MCF 10A (cell line): Measurements from ENCODE around the gene MST1R. TPM values are rescaled to one million over a fixed set of nuclear protein-coding genes. Genes with fewer than 3 reads are reported as not detected.
A peak's percentile ranks its signal among the peaks of the same experiment; 100 is the strongest.

Experiments
- BruUV-seq: library from RNA; stranded (reverse); fragments of 400-500 nt; replicated peaks from 2 replicates; lab custom pipeline; 2021; lab: Mats Ljungman, UMichigan
- CTCF ChIA-PET: fragments of 300-600 bp; sonication (Branson Sonifier 250); formaldehyde crosslinking; extraction: SDS; loops from one replicate; lab custom pipeline; 2021; ENCODE audit warnings: antibody characterized with exemption, inconsistent platforms; lab: Yijun Ruan, JAX
- POLR2A ChIA-PET: fragments of 300-600, 350-650 bp; sonication (Branson Sonifier 250); formaldehyde crosslinking; extraction: SDS; loops from one replicate; lab custom pipeline; 2020; ENCODE audit warnings: antibody characterized with exemption, inconsistent platforms; lab: Yijun Ruan, JAX
- DNase-seq: peaks from one replicate; pipeline ENCODE4 v3.0.0-alpha.2; 2018; ENCODE audit not compliant: unreplicated experiment
- H3K27ac Mint-ChIP-seq: one replicate; pipeline ENCODE4 v1.8.0; 2022; ENCODE audit warnings: mild to moderate bottlenecking, low read depth, mixed read lengths; ENCODE audit not compliant: unreplicated experiment
- H3K27me3 Mint-ChIP-seq: one replicate; pipeline ENCODE4 v1.8.0; 2022; ENCODE audit warnings: mixed read lengths; ENCODE audit not compliant: insufficient read depth, unreplicated experiment
- H3K36me3 Mint-ChIP-seq: one replicate; pipeline ENCODE4 v1.8.0; 2022; ENCODE audit warnings: mild to moderate bottlenecking, moderate library complexity, mixed read lengths; ENCODE audit not compliant: insufficient read depth, unreplicated experiment
- H3K4me1 Mint-ChIP-seq: one replicate; pipeline ENCODE4 v1.8.0; 2022; ENCODE audit warnings: mixed read lengths; ENCODE audit not compliant: insufficient read depth, unreplicated experiment
- H3K4me3 Mint-ChIP-seq: one replicate; pipeline ENCODE4 v1.8.0; 2022; ENCODE audit warnings: mild to moderate bottlenecking, moderate library complexity, mixed read lengths; ENCODE audit not compliant: unreplicated experiment
- H3K9me3 Mint-ChIP-seq: one replicate; pipeline ENCODE4 v1.8.0; 2022; ENCODE audit warnings: mixed read lengths; ENCODE audit not compliant: unreplicated experiment
- intact Hi-C: fragments of 100-400 bp; cut with micrococcal nuclease; formaldehyde crosslinking; loops from 2 replicates; pipeline ENCODE4 v1.14.1; 2022
- total RNA-seq: library from RNA; stranded (reverse); gene quantifications from 2 replicates; pipeline ENCODE4 v1.2.3, GENCODE V29; 2022
- TF ChIP-seq, protein P1 (sequence below): fragments of 200-600 bp; IDR thresholded peaks from one replicate; pipeline ENCODE4 v1.8.0; 2022; ENCODE audit warnings: antibody characterized with exemption, mild to moderate bottlenecking; ENCODE audit not compliant: unreplicated experiment

The MST1R gene
- total RNA-seq, 1 experiment from 2014 or later = 103 TPM

DNA sequence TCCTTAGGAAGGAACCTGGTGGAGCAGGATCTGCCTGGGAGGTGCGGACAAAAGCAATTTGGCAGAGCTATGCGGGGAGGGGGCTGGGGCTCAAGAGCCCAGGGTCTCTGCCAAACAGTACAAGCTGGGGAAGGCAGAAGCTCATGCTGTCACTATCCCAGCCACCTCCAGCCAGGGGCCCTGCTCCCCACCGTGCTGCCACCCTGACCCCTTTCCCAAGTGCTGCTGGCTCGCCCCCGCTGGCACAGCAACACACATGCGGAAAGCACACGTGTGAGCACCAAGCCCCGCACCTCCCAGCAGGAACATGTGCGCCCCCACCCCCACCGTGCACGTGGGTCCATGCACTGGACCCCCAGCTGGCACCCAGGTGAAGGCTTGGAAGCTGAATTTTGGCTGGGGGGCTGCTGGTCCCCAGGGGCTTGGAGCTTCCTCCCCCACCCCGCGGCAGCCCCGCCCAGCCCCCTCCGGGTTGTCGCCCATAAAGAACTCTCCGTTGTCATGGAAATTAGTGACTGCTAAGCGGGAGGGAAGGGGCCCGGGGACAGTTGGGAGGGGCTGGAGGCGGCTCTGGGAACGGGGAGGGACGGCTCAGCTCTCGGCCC is 34.7 kb downstream of the MST1R start:
- Mint-ChIP-seq H3K4me3 (no peak overlapping the region), H3K9me3 (no peaks in the 10 kb centered on the region), H3K27me3 (peaks cover 6% of the 10 kb centered on the region), H3K27ac (no peak overlapping the region), H3K4me1 (no peaks in the 10 kb centered on the region), H3K36me3 (no peaks in the 10 kb centered on the region)
- ChIA-PET POLR2A (no interaction called here), CTCF (interaction anchor here (0.7 to 2.1 kb wide), 2 partner anchors 11 to 30 kb away, joined by 3 to 5 read pairs; no protein-coding TSS in a partner anchor)
- intact Hi-C loops = no loop called here
- DNase-seq = no peak
- TF ChIP-seq, protein P1, sequence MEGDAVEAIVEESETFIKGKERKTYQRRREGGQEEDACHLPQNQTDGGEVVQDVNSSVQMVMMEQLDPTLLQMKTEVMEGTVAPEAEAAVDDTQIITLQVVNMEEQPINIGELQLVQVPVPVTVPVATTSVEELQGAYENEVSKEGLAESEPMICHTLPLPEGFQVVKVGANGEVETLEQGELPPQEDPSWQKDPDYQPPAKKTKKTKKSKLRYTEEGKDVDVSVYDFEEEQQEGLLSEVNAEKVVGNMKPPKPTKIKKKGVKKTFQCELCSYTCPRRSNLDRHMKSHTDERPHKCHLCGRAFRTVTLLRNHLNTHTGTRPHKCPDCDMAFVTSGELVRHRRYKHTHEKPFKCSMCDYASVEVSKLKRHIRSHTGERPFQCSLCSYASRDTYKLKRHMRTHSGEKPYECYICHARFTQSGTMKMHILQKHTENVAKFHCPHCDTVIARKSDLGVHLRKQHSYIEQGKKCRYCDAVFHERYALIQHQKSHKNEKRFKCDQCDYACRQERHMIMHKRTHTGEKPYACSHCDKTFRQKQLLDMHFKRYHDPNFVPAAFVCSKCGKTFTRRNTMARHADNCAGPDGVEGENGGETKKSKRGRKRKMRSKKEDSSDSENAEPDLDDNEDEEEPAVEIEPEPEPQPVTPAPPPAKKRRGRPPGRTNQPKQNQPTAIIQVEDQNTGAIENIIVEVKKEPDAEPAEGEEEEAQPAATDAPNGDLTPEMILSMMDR = no peak
- BruUV-seq = no TSS peak

DNA sequence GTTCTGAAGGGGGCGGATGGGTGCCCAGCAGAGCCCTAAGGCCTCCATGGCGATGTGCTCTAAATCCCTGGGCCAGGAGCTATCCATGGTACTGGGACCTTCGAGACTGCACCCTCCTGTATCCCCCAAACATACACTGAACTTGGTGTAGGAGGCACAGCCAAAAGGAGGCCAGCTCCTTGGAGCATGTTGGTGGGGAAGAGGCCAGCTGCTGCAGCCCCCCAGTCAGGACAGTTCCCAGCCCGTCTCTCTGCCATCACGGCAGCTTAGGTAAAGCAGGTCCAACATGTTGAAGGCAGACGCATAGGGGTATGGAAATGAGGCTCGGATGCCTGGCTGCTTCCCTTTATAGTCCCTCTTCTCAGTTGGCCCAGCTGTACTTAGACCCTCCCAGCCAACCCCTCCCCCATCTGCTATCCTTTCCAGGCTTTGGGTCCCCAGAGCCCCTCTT is 35.8 kb downstream of the MST1R start:
- no peaks in the 10 kb centered on the region for H3K36me3 Mint-ChIP-seq

DNA sequence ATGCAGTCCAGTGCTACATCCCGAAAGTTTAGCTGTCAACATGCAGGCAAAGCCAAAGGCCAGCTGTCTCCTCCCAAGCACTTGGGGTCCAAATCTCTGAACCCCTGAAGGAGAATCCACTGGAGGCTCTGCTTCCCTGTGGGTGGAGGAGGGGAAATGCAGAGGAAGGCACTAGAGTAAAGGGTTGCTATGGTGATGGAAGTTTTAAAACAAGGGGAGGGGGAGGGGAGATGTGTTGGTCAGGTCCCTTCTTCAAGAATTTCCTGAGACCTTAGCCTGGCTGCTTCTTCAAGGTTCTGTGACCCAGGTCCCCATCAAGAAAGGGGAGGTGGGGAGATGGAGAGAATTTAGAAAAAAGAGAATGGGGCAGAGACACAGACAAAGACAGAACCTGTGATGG is 36.3 kb downstream of the MST1R start:
- no peaks in the 10 kb centered on the region for H3K36me3 Mint-ChIP-seq
- CTCF ChIA-PET = interaction anchor here (0.6 to 1.5 kb wide), 3 partner anchors 20 to 39 kb away, joined by 3 to 7 read pairs (median 3); no protein-coding TSS in a partner anchor
- no TSS peak for BruUV-seq
- no peaks in the 10 kb centered on the region for H3K9me3 Mint-ChIP-seq
- POLR2A ChIA-PET = interaction anchor here (0.6 to 2.0 kb wide), 3 partner anchors 33 to 72 kb away, joined by 3 to 4 read pairs (median 4); partner anchors contain the start of gene INKA1
- DNase-seq = no peak
- H3K4me3 Mint-ChIP-seq = no peak overlapping the region
- H3K27ac Mint-ChIP-seq = no peak overlapping the region
- H3K27me3 Mint-ChIP-seq = peaks cover 21% of the 10 kb centered on the region
- TF ChIP-seq, protein P1 = no peak
- intact Hi-C loops = no loop called here
- no peaks in the 10 kb centered on the region for H3K4me1 Mint-ChIP-seq

More for the DNA sequence above, 35.8 kb downstream of the MST1R start:
- Mint-ChIP-seq H3K9me3 (no peaks in the 10 kb centered on the region), H3K27ac (no peak overlapping the region), H3K4me3 (no peak overlapping the region), H3K27me3 (peaks cover 16% of the 10 kb centered on the region), H3K4me1 (no peaks in the 10 kb centered on the region)
- CTCF ChIA-PET = interaction anchor here (0.6 to 2.1 kb wide), 3 partner anchors 21 to 35 kb away, joined by 3 to 5 read pairs (median 4); no protein-coding TSS in a partner anchor
- BruUV-seq = no TSS peak
- TF ChIP-seq, protein P1 = no peak
- intact Hi-C loops = no loop called here
- POLR2A ChIA-PET = interaction anchor here (2.0 kb wide), 1 partner anchor 64 kb away, joined by 4 read pairs; the partner anchor contains the start of gene INKA1
- DNase-seq = peak; percentile 40

DNA sequence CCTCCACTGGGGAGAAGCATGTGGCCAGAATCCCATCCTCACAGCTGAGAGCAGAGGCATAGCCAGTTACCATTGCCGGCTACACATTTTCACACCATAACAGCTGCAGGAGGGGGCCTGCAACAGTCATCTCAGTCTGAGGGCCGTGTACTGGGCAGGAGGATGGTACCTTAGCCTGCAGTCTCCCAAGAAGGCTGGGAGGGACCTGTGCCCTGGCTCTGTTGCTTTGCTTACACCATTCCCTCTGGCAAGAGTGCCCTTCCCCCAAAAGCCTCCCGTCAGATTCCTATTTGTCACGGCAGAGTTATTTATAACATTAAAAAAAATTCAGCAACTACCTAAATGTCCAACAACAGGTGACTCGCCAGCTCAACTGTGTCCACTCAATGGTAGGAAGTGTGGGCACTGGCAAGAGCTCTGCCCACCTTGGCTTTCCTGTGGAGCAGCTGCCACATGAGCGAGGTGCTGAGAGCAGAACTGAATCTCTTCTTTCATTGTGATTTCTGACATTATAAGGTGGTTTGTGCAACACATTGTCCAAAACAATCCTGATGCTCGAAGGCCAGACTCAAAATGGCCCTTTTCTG is 38.4 kb downstream of the MST1R start:
- Mint-ChIP-seq H3K27me3 (peaks cover 25% of the 10 kb centered on the region), H3K36me3 (no peaks in the 10 kb centered on the region), H3K27ac (no peak overlapping the region), H3K9me3 (no peaks in the 10 kb centered on the region), H3K4me3 (no peak overlapping the region), H3K4me1 (no peaks in the 10 kb centered on the region)
- TF ChIP-seq, protein P1 = no peak
- intact Hi-C loops = no loop called here
- BruUV-seq = no TSS peak
- DNase-seq = no peak
- ChIA-PET POLR2A (no interaction called here), CTCF (interaction anchor here (0.6 kb wide), 1 partner anchor 189 kb away, joined by 3 read pairs; no protein-coding TSS in a partner anchor)
